CD14-positive monocyte (primary cell): ENCODE data around the gene COMP. TPM values are rescaled to one million over a fixed set of nuclear protein-coding genes. Genes with fewer than 3 reads are reported as not detected.

Experiments used
- DNase-seq, 3 donors: peaks; one replicate each; pipeline ENCODE4 v3.0.0-alpha.2; 2011 to 2022
- H2AFZ ChIP-seq: 2 replicates; pipeline ENCODE4 v1.6.0; 2012; ENCODE audit warnings: mild to moderate bottlenecking, low read depth, low read length, inconsistent platforms; ENCODE audit not compliant: insufficient read depth, poor library complexity, severe bottlenecking
- H3K27ac ChIP-seq, 2 donors: 1 replicate in 1 of 2; 2 replicates in 1 of 2; pipeline ENCODE4 v1.5.1; 2012 to 2013; ENCODE audit warnings: low read length in 2 of 2, control low read depth in 1 of 2, inconsistent platforms in 1 of 2, low read depth in 1 of 2, mild to moderate bottlenecking in 1 of 2
- H3K27me3 ChIP-seq, 2 donors: one replicate each; pipeline versions ENCODE4 v1.6.0 to v1.6.1; 2011 to 2013; ENCODE audit warnings: low read length in 2 of 2; ENCODE audit not compliant: control insufficient read depth in 2 of 2, insufficient read depth in 2 of 2
- H3K36me3 ChIP-seq, 2 donors: replicated peaks in 1 of 2; 1 replicate in 1 of 2; 2 replicates in 1 of 2; pipeline versions ENCODE4 v1.5.1 to v1.6.1; 2012 to 2013; ENCODE audit warnings: low read length in 2 of 2, control low read depth in 1 of 2, inconsistent platforms in 1 of 2, mild to moderate bottlenecking in 1 of 2; ENCODE audit not compliant: insufficient read depth in 2 of 2, control insufficient read depth in 1 of 2
- H3K4me1 ChIP-seq, 2 donors: 1 replicate in 1 of 2; 2 replicates in 1 of 2; pipeline versions ENCODE4 v1.5.1 to v1.6.1; 2012 to 2013; ENCODE audit warnings: low read length in 2 of 2, control low read depth in 1 of 2, inconsistent platforms in 1 of 2, mild to moderate bottlenecking in 1 of 2, moderate library complexity in 1 of 2; ENCODE audit not compliant: insufficient read depth in 2 of 2, control insufficient read depth in 1 of 2
- H3K4me2 ChIP-seq: replicated peaks from 2 replicates; pipeline ENCODE3; 2012; ENCODE audit warnings: low read length, moderate library complexity, mild to moderate bottlenecking; ENCODE audit not compliant: poor library complexity, severe bottlenecking; ENCODE audit errors: extremely low read depth
- H3K4me3 ChIP-seq, 3 experiments: fragments of 200-600 bp in 1 of 3; sonication (generic) in 1 of 3; replicated peaks in 1 of 3; 1 replicate in 2 of 3; 2 replicates in 1 of 3; pipeline ENCODE4 v1.5.1; 2011 to 2013; ENCODE audit warnings: low read length in 3 of 3, mild to moderate bottlenecking in 3 of 3, control low read depth in 2 of 3, low read depth in 2 of 3, inconsistent platforms in 1 of 3, moderate library complexity in 1 of 3
- H3K79me2 ChIP-seq: 2 replicates; pipeline ENCODE4 v1.6.0; 2012; ENCODE audit warnings: mild to moderate bottlenecking, control low read depth, inconsistent platforms, low read length, moderate library complexity; ENCODE audit not compliant: insufficient read depth
- H3K9ac ChIP-seq: 2 replicates; pipeline ENCODE4 v1.6.0; 2017; ENCODE audit warnings: low read length, mild to moderate bottlenecking; ENCODE audit not compliant: insufficient read depth, poor library complexity, severe bottlenecking
- H3K9me3 ChIP-seq, 2 donors: replicated peaks in 1 of 2; 1 replicate in 1 of 2; 2 replicates in 1 of 2; pipeline versions ENCODE4 v1.5.1 to v1.6.1; 2012 to 2013; ENCODE audit warnings: low read length in 2 of 2, control low read depth in 1 of 2; ENCODE audit not compliant: control insufficient read depth in 1 of 2, insufficient read depth in 1 of 2
- H4K20me1 ChIP-seq: 2 replicates; pipeline ENCODE4 v1.6.0; 2012; ENCODE audit warnings: mild to moderate bottlenecking, low read length, control low read depth, moderate library complexity; ENCODE audit not compliant: insufficient read depth
- H3K27ac Mint-ChIP-seq, 7 donors: one replicate each; pipeline ENCODE4 v1.8.0; 2020; ENCODE audit warnings: mild to moderate bottlenecking in 7 of 7, mixed read lengths in 7 of 7, moderate library complexity in 6 of 7, inconsistent platforms in 2 of 7
- H3K27me3 Mint-ChIP-seq, 3 donors: one replicate each; pipeline ENCODE4 v1.8.0; 2021 to 2022; ENCODE audit warnings: low read depth in 3 of 3, mild to moderate bottlenecking in 3 of 3, mixed read lengths in 3 of 3, moderate library complexity in 3 of 3, inconsistent platforms in 1 of 3
- H3K36me3 Mint-ChIP-seq, 2 donors: one replicate each; pipeline ENCODE4 v1.8.0; 2020; ENCODE audit warnings: mixed read lengths in 2 of 2, inconsistent platforms in 1 of 2, mild to moderate bottlenecking in 1 of 2
- H3K4me1 Mint-ChIP-seq: one replicate; pipeline ENCODE4 v1.8.0; 2020; ENCODE audit warnings: mild to moderate bottlenecking, mixed read lengths
- H3K4me3 Mint-ChIP-seq, 2 donors: one replicate each; pipeline ENCODE4 v1.8.0; 2020; ENCODE audit warnings: mild to moderate bottlenecking in 2 of 2, mixed read lengths in 2 of 2, moderate library complexity in 1 of 2
- H3K9me3 Mint-ChIP-seq, 7 donors: one replicate each; pipeline ENCODE4 v1.8.0; 2020 to 2022; ENCODE audit warnings: mixed read lengths in 7 of 7, mild to moderate bottlenecking in 6 of 7, moderate library complexity in 6 of 7, inconsistent platforms in 2 of 7
- WGBS: methylation state at CpG from one replicate; pipeline ENCODE4 v1.1.5; 2013; ENCODE audit warnings: missing lambda C conversion rate; ENCODE audit not compliant: insufficient coverage; 5-methylcytosine and 5-hydroxymethylcytosine counted together
- intact Hi-C, 2 donors: fragments of 100-400 bp; cut with micrococcal nuclease; formaldehyde crosslinking; loops; one replicate each; pipeline versions ENCODE4 v1.15.0 to v1.15.1; 2023
- polyA minus RNA-seq: library from RNA; depleted of rRNA, polyadenylated mRNA; stranded (reverse); fragments of >200 nt; gene quantifications from 2 replicates; pipeline ENCODE4 v1.2.3, GENCODE V29; 2012
- polyA plus RNA-seq, 3 donors: library from polyadenylated mRNA; depleted of rRNA in 1 of 3; unstranded in 2 of 3; stranded (reverse) in 1 of 3; fragments of 300-500 nt in 2 of 3; fragments of >200 nt in 1 of 3; fragmentation: Illumina TruSeq in 2 of 3; gene quantifications; 1 replicate in 2 of 3; 2 replicates in 1 of 3; pipeline ENCODE4 v1.2.3, GENCODE V29; 2012 to 2021
- total RNA-seq, 12 experiments: library from RNA in 1 of 12; stranded (reverse) in 1 of 12; fragments of 120-200 nt in 1 of 12; gene quantifications; one replicate each; pipeline ENCODE4 v1.2.4 and lab custom pipeline; 2013 to 2026; ENCODE audit warnings: mixed read lengths in 6 of 12, inconsistent platforms in 1 of 12
- TF ChIP-seq, protein P1 (sequence below): fragments of 200-600 bp; IDR thresholded peaks from one replicate; pipeline ENCODE4 v1.8.0; 2022; ENCODE audit warnings: antibody characterized with exemption, mild to moderate bottlenecking

The COMP gene
- total RNA-seq (2013): not detected
- polyA plus RNA-seq: not detected
- polyA minus RNA-seq: not detected in 2 replicates
- 0 to 1.1 (median 0.07) reads per million in 11 experiments for total RNA-seq (lab: John Stamatoyannopoulos, UW)

DNA sequence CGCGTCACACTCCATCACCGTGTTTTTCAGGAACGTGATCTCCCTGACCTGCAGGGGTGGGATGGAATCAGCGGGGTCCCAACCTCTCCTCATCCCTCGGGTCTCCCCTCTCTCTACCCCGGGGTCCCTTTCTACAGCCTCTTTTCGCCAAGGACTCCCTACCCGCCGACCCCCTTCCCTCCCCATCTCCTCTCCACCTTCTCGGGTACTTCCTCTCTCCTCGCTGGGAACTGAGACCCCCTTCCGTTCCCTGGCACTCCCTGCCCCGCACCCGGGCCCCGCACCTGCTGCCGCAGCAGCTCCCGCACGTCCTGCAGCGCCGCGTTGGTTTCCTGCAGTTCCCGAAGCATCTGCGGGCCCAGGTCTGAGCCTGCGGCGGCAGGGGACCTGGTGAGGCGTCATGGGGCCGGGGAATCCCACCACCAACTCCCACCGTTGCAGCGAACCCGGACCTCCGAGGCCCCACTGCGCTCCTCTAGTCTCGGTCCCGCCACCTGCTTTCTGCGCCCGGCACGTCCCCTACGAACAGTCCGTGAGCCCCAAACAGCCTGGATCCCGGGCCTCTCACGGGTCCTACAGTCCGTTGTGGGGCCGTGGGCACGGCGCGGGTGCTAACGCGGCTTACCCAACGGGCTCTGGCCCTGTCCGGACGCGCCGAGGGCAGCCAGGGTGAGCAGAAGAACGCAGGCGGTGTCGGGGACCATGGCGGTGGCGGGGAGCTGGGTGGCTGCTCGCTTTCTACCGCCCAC, at the start of gene COMP:
TSS of gene COMP (minus strand) at position 740 of the 749 bp plus-strand sequence. CDS start at position 704, 36 bp downstream.
- peaks cover 42% of the 10 kb centered on the region for H3K4me1 Mint-ChIP-seq
- no peak for DNase-seq
- H2AFZ ChIP-seq: peak within 1 kb of the TSS; percentile 6
- peak within 1 kb of the TSS in 1 of 7 donors; percentile 11 for H3K27ac Mint-ChIP-seq
- peak within 1 kb of the TSS; percentile 64 to 96 for H3K4me3 Mint-ChIP-seq
- H3K27ac ChIP-seq: no peak within 1 kb of the TSS
- intact Hi-C loops: no loop called here
- peaks cover 0 to 18% of the 10 kb centered on the region in 2 donors for H3K9me3 ChIP-seq
- H3K36me3 Mint-ChIP-seq: peaks cover 11 to 14% of the 10 kb centered on the region in 2 donors
- peaks cover 3 to 49% (median 26%) of the 10 kb centered on the region in 7 donors for H3K9me3 Mint-ChIP-seq
- H3K27me3 ChIP-seq: peaks cover 47 to 92% of the 10 kb centered on the region in 2 donors
- WGBS: 2% methylated on average over 52 of the region's 61 CpGs
- H3K4me3 ChIP-seq: peak within 1 kb of the TSS in 1 of 3 experiments; percentile 48
- no peak within 1 kb of the TSS for H3K9ac ChIP-seq
- H3K4me2 ChIP-seq: peak within 1 kb of the TSS; percentile 53
- TF ChIP-seq, protein P1, sequence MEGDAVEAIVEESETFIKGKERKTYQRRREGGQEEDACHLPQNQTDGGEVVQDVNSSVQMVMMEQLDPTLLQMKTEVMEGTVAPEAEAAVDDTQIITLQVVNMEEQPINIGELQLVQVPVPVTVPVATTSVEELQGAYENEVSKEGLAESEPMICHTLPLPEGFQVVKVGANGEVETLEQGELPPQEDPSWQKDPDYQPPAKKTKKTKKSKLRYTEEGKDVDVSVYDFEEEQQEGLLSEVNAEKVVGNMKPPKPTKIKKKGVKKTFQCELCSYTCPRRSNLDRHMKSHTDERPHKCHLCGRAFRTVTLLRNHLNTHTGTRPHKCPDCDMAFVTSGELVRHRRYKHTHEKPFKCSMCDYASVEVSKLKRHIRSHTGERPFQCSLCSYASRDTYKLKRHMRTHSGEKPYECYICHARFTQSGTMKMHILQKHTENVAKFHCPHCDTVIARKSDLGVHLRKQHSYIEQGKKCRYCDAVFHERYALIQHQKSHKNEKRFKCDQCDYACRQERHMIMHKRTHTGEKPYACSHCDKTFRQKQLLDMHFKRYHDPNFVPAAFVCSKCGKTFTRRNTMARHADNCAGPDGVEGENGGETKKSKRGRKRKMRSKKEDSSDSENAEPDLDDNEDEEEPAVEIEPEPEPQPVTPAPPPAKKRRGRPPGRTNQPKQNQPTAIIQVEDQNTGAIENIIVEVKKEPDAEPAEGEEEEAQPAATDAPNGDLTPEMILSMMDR: no peak
- no peaks in the 10 kb centered on the region for H3K36me3 ChIP-seq
- no peaks in the 10 kb centered on the region for H3K79me2 ChIP-seq
- peaks cover 19 to 44% of the 10 kb centered on the region in 2 donors for H3K4me1 ChIP-seq
- H3K27me3 Mint-ChIP-seq: peaks cover 92 to 98% (median 94%) of the 10 kb centered on the region in 3 donors
- H4K20me1 ChIP-seq: no peaks in the 10 kb centered on the region

GRCh38 chr19:18840288-18841267, 49.5 kb upstream of the COMP start:
- Mint-ChIP-seq H3K4me1 (peaks cover 63% of the 10 kb centered on the region), H3K9me3 (peaks cover 0 to 2% (median 0%) of the 10 kb centered on the region in 7 donors), H3K36me3 (peaks cover 24 to 61% of the 10 kb centered on the region in 2 donors), H3K27ac (peak overlapping the region in 4 of 7 donors; percentile 26 to 73 (median 60)), H3K4me3 (no peak overlapping the region), H3K27me3 (peaks cover 0 to 6% (median 0%) of the 10 kb centered on the region in 3 donors)
- Histone ChIP-seq H3K9ac (no peak overlapping the region), H3K27ac (peak overlapping the region in 1 of 2 donors; percentile 42), H3K4me3 (no peak overlapping the region), H3K36me3 (peaks cover 19 to 62% of the 10 kb centered on the region in 2 donors), H4K20me1 (peaks cover 100% of the 10 kb centered on the region), H3K4me2 (no peak overlapping the region), H3K9me3 (no peaks in the 10 kb centered on the region), H3K4me1 (peaks cover 0 to 13% of the 10 kb centered on the region in 2 donors), H2AFZ (no peak overlapping the region), H3K27me3 (no peaks in the 10 kb centered on the region), H3K79me2 (peaks cover 100% of the 10 kb centered on the region)
- 91% methylated on average over 23 of the region's 26 CpGs for WGBS
- intact Hi-C loops: loop anchor here in 1 of 2 donors (10.0 kb wide), 1 partner anchor 136 kb away; no protein-coding TSS in a partner anchor
- TF ChIP-seq, protein P1: no peak
- DNase-seq: peak in 1 of 3 donors; percentile 1
